Hepatocyte (in vitro differentiated cells): ENCODE data around the gene SUMO4. TPM values are rescaled to one million over a fixed set of nuclear protein-coding genes. Genes with fewer than 3 reads are reported as not detected.

Source experiments
- DNase-seq: peaks from one replicate; pipeline ENCODE4 v3.0.0-alpha.2; 2016; ENCODE audit warnings: low spot score
- H2AFZ ChIP-seq: fragments of 200-600 bp; sonication (generic); 2 replicates; pipeline ENCODE4 v1.6.0; 2016; ENCODE audit warnings: antibody characterized with exemption, mild to moderate bottlenecking
- H3K27ac ChIP-seq: fragments of 200-600 bp; sonication (generic); 2 replicates; pipeline ENCODE4 v1.5.1; 2016; ENCODE audit warnings: mild to moderate bottlenecking
- H3K27me3 ChIP-seq: fragments of 200-600 bp; sonication (generic); 2 replicates; pipeline ENCODE4 v1.6.1; 2016
- H3K36me3 ChIP-seq: fragments of 200-600 bp; sonication (generic); replicated peaks from 2 replicates; pipeline ENCODE4 v1.5.1; 2016; ENCODE audit warnings: low read depth; ENCODE audit not compliant: insufficient read depth
- H3K4me1 ChIP-seq: fragments of 200-600 bp; sonication (generic); 2 replicates; pipeline ENCODE4 v1.5.1; 2016; ENCODE audit warnings: mild to moderate bottlenecking, moderate library complexity; ENCODE audit not compliant: insufficient read depth
- H3K4me2 ChIP-seq: fragments of 200-600 bp; sonication (generic); 2 replicates; pipeline ENCODE4 v1.6.0; 2016
- H3K4me3 ChIP-seq: fragments of 200-600 bp; sonication (generic); 2 replicates; pipeline ENCODE4 v1.5.1; 2016; ENCODE audit warnings: mild to moderate bottlenecking
- H3K79me2 ChIP-seq: fragments of 200-600 bp; sonication (generic); 2 replicates; pipeline ENCODE4 v1.6.0; 2017; ENCODE audit warnings: mild to moderate bottlenecking
- H3K9me2 ChIP-seq: fragments of 200-600 bp; sonication (generic); replicated peaks from 2 replicates; pipeline ENCODE4 v1.6.0; 2017; ENCODE audit warnings: mild to moderate bottlenecking; ENCODE audit not compliant: insufficient read depth
- H3K9me3 ChIP-seq: fragments of 200-600 bp; sonication (generic); 2 replicates; pipeline ENCODE4 v1.5.1; 2016; ENCODE audit warnings: low read depth, mild to moderate bottlenecking
- H4K20me1 ChIP-seq: fragments of 200-600 bp; sonication (generic); 2 replicates; pipeline ENCODE4 v1.6.0; 2016; ENCODE audit warnings: mild to moderate bottlenecking; ENCODE audit not compliant: insufficient read depth, poor library complexity, severe bottlenecking
- EZH2 ChIP-seq: fragments of 200-600 bp; sonication (generic); IDR thresholded peaks from 2 replicates; pipeline ENCODE4 v1.6.1; 2016; ENCODE audit warnings: antibody characterized with exemption, mild to moderate bottlenecking, borderline replicate concordance
- EZH2phosphoT487 ChIP-seq: fragments of 200-600 bp; sonication (generic); IDR thresholded peaks from one replicate; pipeline ENCODE4 v1.6.1; 2018; ENCODE audit warnings: antibody characterized with exemption, mild to moderate bottlenecking, low read depth, moderate library complexity; ENCODE audit not compliant: unreplicated experiment, severe bottlenecking
- WGBS: methylation state at CpG from one replicate; pipeline ENCODE4 v1.1.6; 2016; ENCODE audit warnings: low lambda C conversion rate; ENCODE audit errors: missing lambda C conversion rate; 5-methylcytosine and 5-hydroxymethylcytosine counted together
- polyA plus RNA-seq: library from polyadenylated mRNA; unstranded; fragments of >200 nt; fragmentation: Nextera tagmentation; extraction: Ambion mirVana; gene quantifications from 2 replicates; pipeline ENCODE4 v1.2.1, GENCODE V29; 2016
- total RNA-seq: library from RNA; depleted of rRNA; stranded (reverse); fragments of >200 nt; gene quantifications from 2 replicates; pipeline ENCODE4 v1.2.3, GENCODE V29; 2014
- TF ChIP-seq, protein P1 (sequence below): fragments of 200-600 bp; sonication (generic); IDR thresholded peaks from 2 replicates; pipeline ENCODE4 v1.5.1; 2016; ENCODE audit warnings: antibody characterized with exemption, mild to moderate bottlenecking; ENCODE audit not compliant: poor library complexity

SUMO4 gene
- total and polyA plus RNA-seq, 2 experiments from 2014 or later, result 0.36 to 2.6 TPM

DNA sequence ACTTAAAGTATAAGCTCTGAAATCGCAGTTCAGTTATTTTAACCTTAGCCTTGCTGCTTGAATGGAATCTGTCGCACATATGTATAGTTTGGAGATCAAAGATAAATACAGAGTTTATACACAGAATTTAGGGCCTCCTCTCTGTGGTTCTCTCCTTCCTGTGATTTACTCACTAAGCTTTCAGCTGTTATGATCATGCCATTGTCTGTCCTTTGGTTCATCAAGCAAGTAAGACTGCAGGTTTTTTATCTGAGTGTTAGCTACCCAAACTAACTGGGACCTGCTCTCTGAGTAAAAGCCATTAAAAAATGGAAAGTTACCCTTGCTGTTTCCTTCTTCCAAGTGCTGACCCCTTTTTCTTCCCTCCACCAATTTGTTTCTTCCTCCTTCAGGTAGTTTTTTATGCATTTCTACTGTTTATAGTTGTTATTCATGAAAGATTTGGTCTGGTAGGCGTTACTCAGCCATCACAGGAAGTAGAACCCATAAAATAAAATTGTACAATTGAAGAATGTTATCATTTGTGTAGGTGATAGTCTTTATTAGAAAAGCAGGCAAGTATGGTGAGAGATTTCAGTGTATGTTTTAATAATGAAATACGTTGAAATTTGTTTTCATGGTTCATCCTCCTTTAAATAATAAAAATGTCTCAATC lies 33.7 kb upstream of the SUMO4 start:
- no peak overlapping the region for H3K4me3 ChIP-seq
- peaks cover 8% of the 10 kb centered on the region for H3K4me1 ChIP-seq
- no peak overlapping the region for H3K27ac ChIP-seq
- no peak for DNase-seq
- no peak overlapping the region for H2AFZ ChIP-seq
- no peaks in the 10 kb centered on the region for H3K9me3 ChIP-seq
- no peaks in the 10 kb centered on the region for H3K9me2 ChIP-seq
- H3K79me2 ChIP-seq, result peaks cover 98% of the 10 kb centered on the region
- H4K20me1 ChIP-seq, result peaks cover 71% of the 10 kb centered on the region
- no peak overlapping the region for H3K4me2 ChIP-seq
- H3K27me3 ChIP-seq, result no peaks in the 10 kb centered on the region
- H3K36me3 ChIP-seq, result no peaks in the 10 kb centered on the region
- 78% methylated on average over 4 of the region's 4 CpGs for WGBS
- TF ChIP-seq EZH2phosphoT487, result no peak
- no peak for TF ChIP-seq EZH2
- TF ChIP-seq, protein P1, sequence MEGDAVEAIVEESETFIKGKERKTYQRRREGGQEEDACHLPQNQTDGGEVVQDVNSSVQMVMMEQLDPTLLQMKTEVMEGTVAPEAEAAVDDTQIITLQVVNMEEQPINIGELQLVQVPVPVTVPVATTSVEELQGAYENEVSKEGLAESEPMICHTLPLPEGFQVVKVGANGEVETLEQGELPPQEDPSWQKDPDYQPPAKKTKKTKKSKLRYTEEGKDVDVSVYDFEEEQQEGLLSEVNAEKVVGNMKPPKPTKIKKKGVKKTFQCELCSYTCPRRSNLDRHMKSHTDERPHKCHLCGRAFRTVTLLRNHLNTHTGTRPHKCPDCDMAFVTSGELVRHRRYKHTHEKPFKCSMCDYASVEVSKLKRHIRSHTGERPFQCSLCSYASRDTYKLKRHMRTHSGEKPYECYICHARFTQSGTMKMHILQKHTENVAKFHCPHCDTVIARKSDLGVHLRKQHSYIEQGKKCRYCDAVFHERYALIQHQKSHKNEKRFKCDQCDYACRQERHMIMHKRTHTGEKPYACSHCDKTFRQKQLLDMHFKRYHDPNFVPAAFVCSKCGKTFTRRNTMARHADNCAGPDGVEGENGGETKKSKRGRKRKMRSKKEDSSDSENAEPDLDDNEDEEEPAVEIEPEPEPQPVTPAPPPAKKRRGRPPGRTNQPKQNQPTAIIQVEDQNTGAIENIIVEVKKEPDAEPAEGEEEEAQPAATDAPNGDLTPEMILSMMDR, result no peak

DNA sequence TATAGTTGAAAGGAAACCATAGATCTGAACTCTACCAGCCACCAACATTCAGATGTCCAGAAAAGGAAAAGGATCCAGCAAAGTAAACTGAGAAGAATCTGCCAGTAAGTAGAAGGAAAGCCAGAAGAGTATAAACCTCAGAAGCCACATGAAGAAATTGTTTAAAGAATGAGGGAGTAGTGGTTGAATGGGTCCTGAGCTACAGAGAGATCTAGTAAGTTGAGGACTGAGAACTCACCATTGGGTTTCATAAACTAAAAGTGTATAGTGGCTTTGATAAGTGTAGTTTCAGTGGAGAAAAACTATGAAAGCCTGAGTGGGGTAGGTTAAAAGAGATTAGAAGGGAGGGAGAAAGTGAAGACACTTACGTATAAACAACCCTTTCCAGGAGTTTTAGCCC lies 32.0 kb upstream of the SUMO4 start:
- Histone ChIP-seq H3K36me3 (no peaks in the 10 kb centered on the region), H3K4me3 (no peak overlapping the region), H2AFZ (no peak overlapping the region), H3K9me3 (no peaks in the 10 kb centered on the region), H3K4me1 (peaks cover 8% of the 10 kb centered on the region), H3K27me3 (no peaks in the 10 kb centered on the region), H3K27ac (no peak overlapping the region), H3K79me2 (peaks cover 97% of the 10 kb centered on the region), H3K4me2 (no peak overlapping the region), H4K20me1 (peaks cover 71% of the 10 kb centered on the region), H3K9me2 (no peaks in the 10 kb centered on the region)
- DNase-seq, result no peak
- TF ChIP-seq EZH2phosphoT487, result no peak
- TF ChIP-seq, protein P1, result no peak
- no peak for TF ChIP-seq EZH2
- WGBS, result 82% methylated on average over 1 of the region's 1 CpG

DNA sequence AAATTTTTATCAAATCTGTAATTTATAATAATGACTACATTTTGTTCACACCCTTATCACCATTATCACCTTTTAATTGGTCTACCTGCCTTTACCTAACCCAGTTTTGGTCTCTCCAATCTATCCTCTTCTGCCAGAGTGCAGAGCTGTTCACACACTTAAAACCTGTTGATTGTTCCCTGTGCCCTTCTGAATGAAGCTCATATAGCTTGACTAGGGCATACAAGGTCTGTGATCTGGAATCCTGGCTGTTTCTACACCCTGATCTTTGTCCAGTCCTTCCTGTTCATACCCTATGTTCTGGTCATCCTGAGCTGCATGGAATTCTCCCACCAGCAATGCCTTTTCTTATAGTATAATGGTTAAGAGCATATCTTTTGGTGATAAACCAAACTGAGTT lies 28.9 kb upstream of the SUMO4 start:
- Histone ChIP-seq H4K20me1 (peaks cover 52% of the 10 kb centered on the region), H3K4me1 (peaks cover 3% of the 10 kb centered on the region), H3K79me2 (peaks cover 85% of the 10 kb centered on the region), H3K27me3 (no peaks in the 10 kb centered on the region), H3K9me2 (no peaks in the 10 kb centered on the region), H3K27ac (no peak overlapping the region), H2AFZ (no peak overlapping the region), H3K9me3 (no peaks in the 10 kb centered on the region), H3K4me3 (no peak overlapping the region), H3K4me2 (no peak overlapping the region), H3K36me3 (no peaks in the 10 kb centered on the region)
- no peak for TF ChIP-seq EZH2phosphoT487
- TF ChIP-seq, protein P1, result no peak
- no peak for TF ChIP-seq EZH2
- no peak for DNase-seq
